ENCODE data around the gene ITSN1.

DNA sequence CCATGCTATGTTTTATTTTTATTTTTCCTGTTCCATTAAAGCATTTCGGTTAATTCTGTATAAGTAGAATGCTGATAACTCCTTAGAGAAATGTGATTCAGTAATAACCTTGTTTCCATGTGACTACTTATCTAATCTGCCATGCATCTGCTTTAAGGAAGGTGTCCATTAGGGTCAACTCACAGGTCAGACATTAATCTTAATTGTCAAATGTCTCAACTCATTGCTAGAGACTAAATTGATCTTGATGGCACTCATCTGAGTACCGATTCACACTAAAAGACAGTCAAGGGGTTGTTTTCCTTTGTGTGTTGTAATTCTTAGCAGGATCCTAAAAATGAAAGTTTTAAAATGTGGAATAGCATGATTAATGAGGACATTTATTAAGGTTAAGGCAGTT lies 41.8 kb downstream of the ITSN1 start:
- TF ChIP-seq, protein P1, sequence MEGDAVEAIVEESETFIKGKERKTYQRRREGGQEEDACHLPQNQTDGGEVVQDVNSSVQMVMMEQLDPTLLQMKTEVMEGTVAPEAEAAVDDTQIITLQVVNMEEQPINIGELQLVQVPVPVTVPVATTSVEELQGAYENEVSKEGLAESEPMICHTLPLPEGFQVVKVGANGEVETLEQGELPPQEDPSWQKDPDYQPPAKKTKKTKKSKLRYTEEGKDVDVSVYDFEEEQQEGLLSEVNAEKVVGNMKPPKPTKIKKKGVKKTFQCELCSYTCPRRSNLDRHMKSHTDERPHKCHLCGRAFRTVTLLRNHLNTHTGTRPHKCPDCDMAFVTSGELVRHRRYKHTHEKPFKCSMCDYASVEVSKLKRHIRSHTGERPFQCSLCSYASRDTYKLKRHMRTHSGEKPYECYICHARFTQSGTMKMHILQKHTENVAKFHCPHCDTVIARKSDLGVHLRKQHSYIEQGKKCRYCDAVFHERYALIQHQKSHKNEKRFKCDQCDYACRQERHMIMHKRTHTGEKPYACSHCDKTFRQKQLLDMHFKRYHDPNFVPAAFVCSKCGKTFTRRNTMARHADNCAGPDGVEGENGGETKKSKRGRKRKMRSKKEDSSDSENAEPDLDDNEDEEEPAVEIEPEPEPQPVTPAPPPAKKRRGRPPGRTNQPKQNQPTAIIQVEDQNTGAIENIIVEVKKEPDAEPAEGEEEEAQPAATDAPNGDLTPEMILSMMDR (IDR thresholded peaks at IDR 0.05): no peak
- TF ChIP-seq POLR2AphosphoS5 (IDR thresholded peaks at IDR 0.05) (no peak), POLR2A (IDR thresholded peaks at IDR 0.05) (no peak)
